Stimulated activated CD4-positive, alpha-beta T cell treated with anti-CD3 and anti-CD28 coated beads, TNF-alpha, amount 100 ng/mL, for 4 hours (primary cell): ENCODE results near the gene OTOP2.
"Not testable (repeated sequence)": the region's sequence is repeated elsewhere in the genome, so short reads cannot be mapped to it uniquely, and the experiment has no call there.

Experiments used
- DNase-seq, 3 experiments: peaks; one replicate each; pipeline ENCODE4 v3.0.0-alpha.2; 2020; ENCODE audit warnings: low read depth in 3 of 3

The OTOP2 gene

GRCh38 chr17:74951680-74952421, 27.8 kb downstream of the OTOP2 start:
- no peak for DNase-seq

GRCh38 chr17:74952431-74953133, 28.5 kb downstream of the OTOP2 start:
- no peak for DNase-seq

GRCh38 chr17:74953134-74953687, 29.1 kb downstream of the OTOP2 start:
- DNase-seq: no peak

- no peak for DNase-seq
Measured at GRCh38 chr17:74954115-74954514, 30.0 kb downstream of the OTOP2 start.

GRCh38 chr17:74954665-74955421, 30.8 kb downstream of the OTOP2 start:
- no peak for DNase-seq

GRCh38 chr17:74956093-74956492, 32.0 kb downstream of the OTOP2 start:
- DNase-seq: no peak

GRCh38 chr17:74957935-74958740, 34.1 kb downstream of the OTOP2 start:
- DNase-seq: peak; percentile 57 to 72 (median 63)

GRCh38 chr17:74959826-74960515, 35.9 kb downstream of the OTOP2 start:
- no peak for DNase-seq

- DNase-seq: peak; percentile 5 to 23 (median 18)
Measured at GRCh38 chr17:74960570-74961342, 36.7 kb downstream of the OTOP2 start.

GRCh38 chr17:74961657-74962350, 37.7 kb downstream of the OTOP2 start:
- DNase-seq: peak; percentile 68 to 82 (median 72)

- DNase-seq: no peak
Measured at GRCh38 chr17:74962622-74963394, 38.7 kb downstream of the OTOP2 start.

GRCh38 chr17:74963656-74964055, 39.6 kb downstream of the OTOP2 start:
- no peak for DNase-seq

- DNase-seq: no peak
Measured at GRCh38 chr17:74964246-74964761, 40.2 kb downstream of the OTOP2 start.

GRCh38 chr17:74964988-74965622, 41.0 kb downstream of the OTOP2 start:
- DNase-seq: no peak

- DNase-seq: no peak
Measured at GRCh38 chr17:74968361-74968780, 44.3 kb downstream of the OTOP2 start.

GRCh38 chr17:74969501-74969900, 45.4 kb downstream of the OTOP2 start:
- DNase-seq: not testable (repeated sequence)

GRCh38 chr17:74970395-74970794, 46.3 kb downstream of the OTOP2 start:
- no peak for DNase-seq
